ENCODE data around the gene CBLIF.
"Not testable (repeated sequence)": the region's sequence is repeated elsewhere in the genome, so short reads cannot be mapped to it uniquely, and the experiment has no call there.

The CBLIF gene

GRCh38 chr11:59791639-59792038 lies 53.7 kb downstream of the CBLIF start:
- DNase-seq: no peak

GRCh38 chr11:59787816-59788215 lies 57.5 kb downstream of the CBLIF start:
- no peak for DNase-seq

- DNase-seq: no peak
Observed at GRCh38 chr11:59787255-59787588, 58.1 kb downstream of the CBLIF start.

- no peak for DNase-seq
Observed at GRCh38 chr11:59785818-59786217, 59.5 kb downstream of the CBLIF start.

- not testable (repeated sequence) for DNase-seq
Observed at GRCh38 chr11:59784441-59784840, 60.9 kb downstream of the CBLIF start.

- DNase-seq: peak in 1 of 2 donors; percentile 17
Observed at GRCh38 chr11:59783632-59784090, 61.6 kb downstream of the CBLIF start.

- DNase-seq: no peak
Observed at GRCh38 chr11:59782080-59782479, 63.2 kb downstream of the CBLIF start.

- no peak for DNase-seq
Observed at GRCh38 chr11:59779487-59779886, 65.8 kb downstream of the CBLIF start.
